DND-41 (cell line): ENCODE data around the gene CCNL1.
"Not testable (repeated sequence)": the region's sequence is repeated elsewhere in the genome, so short reads cannot be mapped to it uniquely, and the experiment has no call there.

ENCODE experiments used
- CTCF ChIP-seq: IDR thresholded peaks from 2 replicates; pipeline ENCODE4 v1.5.1; 2012; ENCODE audit warnings: borderline replicate concordance, low read length, moderate library complexity, mild to moderate bottlenecking; ENCODE audit not compliant: poor library complexity, severe bottlenecking; ENCODE audit errors: extremely low read depth
- EZH2 ChIP-seq: IDR thresholded peaks from 3 replicates; pipeline ENCODE4 v1.6.1; 2012; ENCODE audit warnings: borderline replicate concordance, low read depth, mild to moderate bottlenecking, moderate library complexity, low read length, inconsistent platforms; ENCODE audit not compliant: severe bottlenecking

- TF ChIP-seq CTCF, EZH2: not testable (repeated sequence)
These were observed 18.0 kb upstream of the CCNL1 start for GRCh38 chr3:157177801-157178453.
